NB4 (cell line): ENCODE results near the gene GCG.

ENCODE experiments used
- DNase-seq: peaks from one replicate; pipeline ENCODE4 v3.0.0; 2010; ENCODE audit warnings: low read depth
- H3K4me3 ChIP-seq: one replicate; pipeline ENCODE4 v1.5.1; 2011; ENCODE audit warnings: mild to moderate bottlenecking, low read depth, low read length, moderate library complexity
- MYC ChIP-seq: IDR thresholded peaks from 2 replicates; pipeline ENCODE4 v1.6.1; 2011; ENCODE audit warnings: low read depth, low read length
- POLR2A ChIP-seq: IDR thresholded peaks from 2 replicates; pipeline ENCODE4 v1.6.1; 2011; ENCODE audit warnings: mild to moderate bottlenecking; ENCODE audit not compliant: insufficient read length; ENCODE audit errors: extremely low read depth
- TF ChIP-seq, protein P1 (sequence below): IDR thresholded peaks from one replicate; pipeline ENCODE4 v1.5.1; 2012; ENCODE audit warnings: low read depth, low read length
- TF ChIP-seq, protein P2 (sequence below): IDR thresholded peaks from 2 replicates; pipeline ENCODE4 v1.6.1; 2011; ENCODE audit warnings: low read depth, low read length

The GCG gene

DNA sequence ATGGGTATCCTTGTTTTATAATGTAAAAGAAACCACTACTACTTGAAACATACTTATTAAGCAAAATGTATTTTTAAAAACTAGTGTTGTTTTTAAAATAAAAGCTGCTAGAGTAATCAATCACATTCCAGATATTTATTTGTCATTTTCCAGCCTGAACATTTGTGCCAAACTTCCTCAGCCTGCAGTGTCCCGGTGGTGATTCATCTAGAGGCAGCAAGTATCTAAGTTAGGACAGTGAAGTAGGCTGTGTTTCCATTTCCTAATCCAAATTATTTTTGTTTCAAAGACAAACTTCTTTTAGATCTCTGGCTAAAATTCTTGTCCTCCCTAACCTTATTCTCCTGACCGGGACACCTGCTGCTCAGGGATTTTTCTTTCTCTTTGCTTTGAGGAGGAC, 12.8 kb upstream of the GCG start:
- no peak overlapping the region for H3K4me3 ChIP-seq
- DNase-seq = no peak
- TF ChIP-seq POLR2A (no peak), MYC (no peak)
- TF ChIP-seq, protein P1, sequence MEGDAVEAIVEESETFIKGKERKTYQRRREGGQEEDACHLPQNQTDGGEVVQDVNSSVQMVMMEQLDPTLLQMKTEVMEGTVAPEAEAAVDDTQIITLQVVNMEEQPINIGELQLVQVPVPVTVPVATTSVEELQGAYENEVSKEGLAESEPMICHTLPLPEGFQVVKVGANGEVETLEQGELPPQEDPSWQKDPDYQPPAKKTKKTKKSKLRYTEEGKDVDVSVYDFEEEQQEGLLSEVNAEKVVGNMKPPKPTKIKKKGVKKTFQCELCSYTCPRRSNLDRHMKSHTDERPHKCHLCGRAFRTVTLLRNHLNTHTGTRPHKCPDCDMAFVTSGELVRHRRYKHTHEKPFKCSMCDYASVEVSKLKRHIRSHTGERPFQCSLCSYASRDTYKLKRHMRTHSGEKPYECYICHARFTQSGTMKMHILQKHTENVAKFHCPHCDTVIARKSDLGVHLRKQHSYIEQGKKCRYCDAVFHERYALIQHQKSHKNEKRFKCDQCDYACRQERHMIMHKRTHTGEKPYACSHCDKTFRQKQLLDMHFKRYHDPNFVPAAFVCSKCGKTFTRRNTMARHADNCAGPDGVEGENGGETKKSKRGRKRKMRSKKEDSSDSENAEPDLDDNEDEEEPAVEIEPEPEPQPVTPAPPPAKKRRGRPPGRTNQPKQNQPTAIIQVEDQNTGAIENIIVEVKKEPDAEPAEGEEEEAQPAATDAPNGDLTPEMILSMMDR = no peak
- TF ChIP-seq, protein P2, sequence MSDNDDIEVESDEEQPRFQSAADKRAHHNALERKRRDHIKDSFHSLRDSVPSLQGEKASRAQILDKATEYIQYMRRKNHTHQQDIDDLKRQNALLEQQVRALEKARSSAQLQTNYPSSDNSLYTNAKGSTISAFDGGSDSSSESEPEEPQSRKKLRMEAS = no peak

DNA sequence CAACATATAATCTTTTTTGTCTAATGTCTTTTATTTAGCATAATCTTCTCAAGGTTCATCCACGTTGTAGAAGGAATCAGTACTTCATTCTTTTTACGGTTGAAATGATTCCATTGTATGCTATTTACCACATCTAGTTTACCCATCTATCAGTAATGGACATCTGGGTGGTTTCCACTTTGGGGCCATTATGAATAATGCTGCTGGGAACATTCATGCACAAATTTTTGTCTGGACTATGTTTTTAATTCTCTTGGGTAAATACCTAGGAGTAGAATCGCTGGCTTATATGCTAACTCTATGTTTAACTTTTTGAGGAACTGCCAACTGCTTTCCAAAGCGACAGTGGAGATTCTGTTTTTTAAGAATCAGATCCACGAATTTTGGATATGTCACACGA, 7.4 kb upstream of the GCG start:
- no peak for DNase-seq
- TF ChIP-seq, protein P1 = no peak
- TF ChIP-seq, protein P2 = no peak
- TF ChIP-seq POLR2A (no peak), MYC (no peak)
- H3K4me3 ChIP-seq = no peak overlapping the region

DNA sequence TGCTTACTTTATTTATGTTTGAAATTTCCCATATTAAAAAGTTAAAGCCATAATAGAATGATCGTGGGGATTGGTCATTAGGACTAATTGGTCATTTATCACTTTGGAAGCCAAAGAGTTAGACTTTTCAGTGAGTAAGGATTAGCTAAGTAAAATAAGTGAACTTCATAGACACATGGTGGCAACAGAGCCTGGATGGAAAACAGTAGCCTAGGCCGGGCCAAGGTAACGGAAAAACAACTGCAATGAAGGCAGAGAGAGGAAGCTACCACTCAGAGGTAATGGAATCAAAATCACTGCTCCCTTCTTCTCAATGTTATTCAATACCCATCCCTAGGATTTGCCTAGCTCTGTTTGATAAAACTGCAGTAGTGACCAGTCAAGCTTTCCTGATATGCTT, 4.1 kb upstream of the GCG start:
- TF ChIP-seq, protein P1 = no peak
- no peak for TF ChIP-seq MYC
- TF ChIP-seq, protein P2 = no peak
- TF ChIP-seq POLR2A = no peak
- DNase-seq = no peak
- no peak overlapping the region for H3K4me3 ChIP-seq

DNA sequence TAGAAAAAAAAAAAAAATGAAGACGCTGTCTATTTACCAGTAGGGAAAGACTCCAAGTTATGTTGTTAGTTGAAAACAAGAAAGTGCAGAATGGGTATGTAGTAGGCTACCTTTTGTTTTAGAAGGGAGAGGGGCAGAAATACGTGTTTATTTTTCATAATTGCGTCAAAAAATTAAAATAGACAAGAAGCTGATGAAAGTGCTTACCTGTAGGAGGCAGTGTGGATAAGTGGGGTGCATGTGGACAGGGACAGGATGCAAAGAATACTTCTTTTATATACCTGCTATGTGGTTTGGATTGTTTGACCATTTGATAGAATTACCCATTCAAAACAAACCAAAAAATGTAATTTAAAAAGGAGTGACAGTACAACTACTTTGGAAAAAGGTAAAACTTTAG, 3.0 kb upstream of the GCG start:
- H3K4me3 ChIP-seq = no peak overlapping the region
- TF ChIP-seq, protein P1 = peak; percentile 14
- TF ChIP-seq MYC = no peak
- DNase-seq = peak; percentile 13

DNA sequence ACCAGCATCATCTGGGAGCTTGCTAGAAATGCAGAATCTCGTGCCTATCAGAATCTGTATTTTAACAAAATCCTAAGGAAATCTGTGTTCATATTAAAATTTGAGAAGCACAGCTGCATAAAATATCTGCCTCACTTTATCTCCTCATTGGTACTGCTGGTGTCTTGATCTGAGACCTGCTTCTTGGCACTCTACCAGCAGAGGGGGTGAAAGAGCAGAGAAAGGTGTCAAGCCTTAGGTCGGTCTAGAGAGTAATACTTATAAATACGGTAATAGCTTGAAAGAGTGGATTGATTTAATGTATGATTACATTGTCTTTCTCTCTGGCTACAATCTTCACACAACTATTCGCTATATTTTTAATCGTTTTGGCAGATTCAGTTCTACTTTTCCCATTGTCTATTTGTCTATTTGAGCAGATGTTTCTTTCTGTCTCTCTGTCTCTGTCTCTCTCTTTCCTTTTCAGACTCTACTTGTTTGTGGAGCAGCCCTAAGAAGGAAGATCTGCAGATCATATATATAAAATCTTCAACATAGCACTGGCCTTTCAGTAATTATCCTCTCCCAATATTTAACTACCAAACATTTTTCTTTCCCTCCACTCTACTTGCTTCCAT, 1.7 kb upstream of the GCG start:
- peak; percentile 73 for DNase-seq
- no peak overlapping the region for H3K4me3 ChIP-seq
- TF ChIP-seq, protein P1 = peak; percentile 95
- TF ChIP-seq POLR2A = no peak

DNA sequence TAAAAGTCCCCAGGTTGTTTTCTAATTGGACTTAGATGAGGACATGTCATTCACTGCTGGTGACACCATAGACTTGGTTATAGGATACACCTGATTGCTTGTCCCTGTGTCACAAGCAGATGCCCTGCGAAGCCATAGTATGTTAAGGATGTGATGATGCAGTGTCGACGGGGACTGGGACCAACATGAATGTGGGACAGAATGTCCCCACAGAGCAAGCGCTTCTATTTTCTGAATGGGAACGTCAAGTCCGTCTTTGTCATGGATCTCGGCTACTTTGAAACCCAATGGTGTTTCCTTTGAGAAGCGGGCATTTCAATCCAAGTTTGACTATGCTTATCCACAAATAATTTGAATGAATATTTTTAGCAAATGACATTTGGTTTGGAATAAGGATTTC, 2.1 kb downstream of the GCG start:
- H3K4me3 ChIP-seq = no peak overlapping the region
- TF ChIP-seq MYC = no peak
- TF ChIP-seq, protein P2 = no peak
- TF ChIP-seq, protein P1 = no peak
- TF ChIP-seq POLR2A = no peak
- no peak for DNase-seq
